HG03039 (cell line): ENCODE results near the gene NNMT.

Experiments
- ATAC-seq: cut with Tn5 transposase; IDR thresholded peaks from one replicate; pipeline ENCODE4 v1.9.1; 2021; ENCODE audit warnings: mild to moderate bottlenecking, moderate library complexity; ENCODE audit not compliant: unreplicated experiment

NNMT gene

GRCh38 chr11:114282488-114282887 lies 13.7 kb upstream of the NNMT start:
- no peak for ATAC-seq

GRCh38 chr11:114283422-114283821 lies 12.8 kb upstream of the NNMT start:
- no peak for ATAC-seq

DNA sequence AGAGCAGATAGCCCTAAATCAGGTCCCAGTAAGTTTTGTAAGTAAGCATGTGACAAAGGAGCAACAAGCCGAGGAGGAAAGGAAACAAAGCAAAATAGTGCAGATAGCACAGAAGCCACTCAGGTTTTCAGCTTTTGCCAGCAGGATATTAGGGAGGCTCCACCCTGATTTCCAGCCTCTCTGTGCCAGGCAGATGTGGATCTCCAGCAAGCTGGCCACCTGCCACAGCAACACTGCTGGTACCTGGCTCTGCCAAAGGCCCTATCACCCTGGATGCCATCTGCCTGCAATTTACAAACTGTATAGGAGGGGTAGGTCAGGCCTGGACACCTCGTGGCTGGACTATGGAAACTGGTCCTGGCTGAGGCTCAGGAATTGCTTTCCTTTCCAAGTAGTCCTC lies 12.2 kb upstream of the NNMT start:
- ATAC-seq: no peak

DNA sequence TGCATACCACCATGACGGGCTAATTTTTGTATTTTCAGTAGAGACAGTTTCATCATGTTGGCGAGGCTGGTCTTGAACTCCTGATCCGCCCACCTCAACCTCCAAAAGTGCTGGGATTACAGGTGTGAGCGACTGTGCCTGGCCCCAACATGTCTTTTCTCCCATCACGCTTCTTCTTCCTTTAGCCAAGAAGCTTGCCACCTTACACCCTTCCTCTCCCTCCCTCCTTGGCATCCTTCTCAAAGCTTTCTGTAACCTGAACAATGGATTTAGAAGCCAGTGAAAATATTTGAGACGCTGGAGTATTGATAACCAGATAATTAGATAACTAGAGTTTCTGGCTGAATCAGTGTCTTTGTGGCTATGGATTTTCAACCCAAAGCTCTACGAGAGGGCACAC lies 11.3 kb upstream of the NNMT start:
- no peak for ATAC-seq

DNA sequence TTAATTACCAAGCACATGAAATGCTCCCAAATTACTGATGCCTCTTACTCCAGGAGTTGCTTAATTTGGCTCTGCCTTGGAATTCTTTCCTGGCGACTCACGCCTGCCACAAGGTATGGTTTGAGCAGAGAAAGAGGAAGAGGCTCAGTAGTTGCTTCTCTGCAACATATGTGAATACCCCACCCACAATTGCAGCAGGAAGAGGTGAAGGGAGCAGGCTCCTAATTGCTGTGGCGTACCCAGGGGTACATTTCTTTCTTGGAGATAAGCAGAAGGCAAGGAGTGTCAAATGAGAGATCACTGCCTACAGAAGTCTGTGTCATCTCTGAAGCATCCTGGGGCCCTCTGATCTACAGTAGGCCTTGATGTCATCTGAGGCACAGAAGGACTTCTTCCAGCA lies 10.6 kb upstream of the NNMT start:
- no peak for ATAC-seq

DNA sequence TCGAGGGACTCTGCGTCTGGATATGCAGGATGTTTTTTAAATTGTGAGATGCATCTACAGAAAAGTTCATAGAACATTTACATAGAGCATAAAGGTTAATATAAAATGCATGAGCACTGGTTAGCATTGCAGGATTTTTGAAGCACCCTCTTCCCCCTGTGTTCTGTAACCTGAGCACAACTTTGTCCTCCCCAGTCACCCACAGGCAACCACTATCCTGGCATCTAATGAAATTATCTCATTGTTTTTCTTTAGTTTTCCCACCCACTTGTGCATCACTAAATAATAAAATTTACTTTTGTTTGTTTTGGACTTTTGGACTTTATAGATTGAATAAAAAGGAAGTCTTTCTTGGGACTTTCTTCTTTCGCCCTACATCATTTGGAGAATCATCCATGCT lies 10.0 kb upstream of the NNMT start:
- ATAC-seq: no peak

DNA sequence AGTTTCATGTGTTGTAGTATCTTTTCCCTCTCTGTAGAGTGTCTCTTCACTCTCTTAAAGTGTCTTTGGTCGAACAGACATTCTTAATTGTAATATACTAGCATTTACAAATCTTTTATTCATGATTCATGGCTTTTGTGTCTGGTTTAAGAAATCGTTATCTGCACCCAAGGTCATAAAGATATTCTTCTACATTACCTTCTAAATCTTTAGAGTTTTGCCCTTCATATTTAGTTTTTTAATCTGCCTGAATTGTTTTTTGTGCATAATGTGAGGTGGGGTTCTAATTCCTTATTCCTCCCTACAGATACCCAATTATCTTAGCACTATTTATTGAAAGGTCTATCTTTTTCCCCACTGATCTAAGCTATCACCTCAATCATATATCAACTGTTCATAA lies 9.0 kb upstream of the NNMT start:
- no peak for ATAC-seq

DNA sequence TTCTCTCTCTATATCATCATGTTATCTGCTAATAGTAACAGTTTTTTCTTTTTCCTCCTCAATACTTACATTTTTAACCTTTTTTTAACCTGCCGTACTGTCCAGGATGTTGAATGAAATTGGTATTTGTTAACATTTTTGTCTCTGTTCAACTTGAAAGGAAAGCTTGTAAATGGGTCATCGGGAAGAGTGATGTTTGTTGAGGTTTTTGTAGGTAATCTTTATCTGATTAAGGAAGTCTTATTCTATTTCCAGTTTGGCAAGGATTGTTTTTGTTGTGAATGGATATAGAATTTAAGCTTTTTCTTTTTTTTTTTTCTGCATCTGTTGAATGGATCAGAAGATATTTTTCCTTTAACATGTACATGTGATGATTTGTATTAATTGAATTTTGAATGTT lies 8.1 kb upstream of the NNMT start:
- ATAC-seq: no peak

DNA sequence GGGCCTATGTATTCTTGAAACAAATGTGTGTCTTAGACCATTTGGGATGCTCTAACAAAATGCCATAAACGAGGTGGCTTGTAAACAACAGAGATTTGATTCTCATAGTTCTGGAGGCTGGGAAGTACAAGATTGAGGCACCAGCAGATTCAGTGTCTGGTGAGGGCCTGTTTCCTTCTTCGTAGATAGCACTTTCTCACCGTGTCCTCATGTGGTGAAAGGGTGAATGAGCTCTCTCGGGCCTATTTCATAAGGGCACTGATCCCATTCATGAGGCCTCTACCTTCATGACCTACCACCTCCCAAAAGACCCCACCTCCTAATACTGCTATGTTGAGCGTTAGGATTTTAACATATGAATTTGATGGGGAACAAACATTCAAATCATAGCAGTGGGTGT lies 6.4 kb upstream of the NNMT start:
- ATAC-seq: no peak

GRCh38 chr11:114290503-114291235 lies 5.5 kb upstream of the NNMT start:
- no peak for ATAC-seq

DNA sequence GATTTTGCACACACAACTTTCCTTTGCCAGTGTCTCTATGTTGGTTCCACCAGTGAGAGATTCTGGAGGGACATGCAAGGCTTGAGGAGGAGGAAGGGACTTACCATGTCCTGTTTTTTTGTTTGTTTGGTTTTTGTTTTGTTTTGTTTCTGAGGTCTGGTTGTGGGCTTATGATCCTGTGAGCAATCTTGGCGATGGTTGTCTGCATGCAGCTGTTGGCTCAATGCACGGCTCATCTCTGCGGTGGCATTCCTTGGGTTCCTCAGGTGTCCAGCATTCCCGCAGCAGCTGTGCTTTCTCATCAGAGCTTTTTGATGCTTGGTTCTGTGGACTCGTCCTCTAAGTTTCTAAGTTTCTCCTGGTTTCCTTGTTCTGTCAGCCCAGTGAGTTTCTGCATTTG lies 4.8 kb upstream of the NNMT start:
- ATAC-seq: no peak

- no peak for ATAC-seq
Observed at GRCh38 chr11:114291842-114292680, 4.1 kb upstream of the NNMT start.

DNA sequence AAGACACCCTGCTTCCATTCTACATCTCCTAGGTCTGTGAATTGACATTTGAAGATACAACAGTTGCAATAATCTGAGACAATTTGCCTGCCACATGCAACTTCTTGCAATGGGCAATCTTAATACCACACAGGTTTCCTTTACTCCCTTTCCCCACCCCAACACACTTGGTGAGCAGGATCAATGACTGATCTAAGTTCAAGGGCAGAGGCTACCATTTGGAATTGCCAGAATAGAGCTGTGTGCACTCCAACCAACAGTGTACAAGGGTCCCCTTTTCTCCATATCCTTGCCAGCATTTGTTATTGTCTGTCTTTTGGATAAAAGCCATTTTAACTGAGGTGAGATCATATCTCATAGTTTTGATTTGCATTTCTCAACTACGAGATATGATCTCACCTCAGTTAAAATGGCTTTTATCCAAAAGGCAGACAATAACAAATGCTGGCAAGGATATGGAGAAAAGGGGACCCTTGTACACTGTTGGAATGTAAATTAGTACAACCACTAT lies 2.9 kb upstream of the NNMT start:
- ATAC-seq: no peak

GRCh38 chr11:114296605-114297372 lies 590 bp downstream of the NNMT start:
- ATAC-seq: no peak

DNA sequence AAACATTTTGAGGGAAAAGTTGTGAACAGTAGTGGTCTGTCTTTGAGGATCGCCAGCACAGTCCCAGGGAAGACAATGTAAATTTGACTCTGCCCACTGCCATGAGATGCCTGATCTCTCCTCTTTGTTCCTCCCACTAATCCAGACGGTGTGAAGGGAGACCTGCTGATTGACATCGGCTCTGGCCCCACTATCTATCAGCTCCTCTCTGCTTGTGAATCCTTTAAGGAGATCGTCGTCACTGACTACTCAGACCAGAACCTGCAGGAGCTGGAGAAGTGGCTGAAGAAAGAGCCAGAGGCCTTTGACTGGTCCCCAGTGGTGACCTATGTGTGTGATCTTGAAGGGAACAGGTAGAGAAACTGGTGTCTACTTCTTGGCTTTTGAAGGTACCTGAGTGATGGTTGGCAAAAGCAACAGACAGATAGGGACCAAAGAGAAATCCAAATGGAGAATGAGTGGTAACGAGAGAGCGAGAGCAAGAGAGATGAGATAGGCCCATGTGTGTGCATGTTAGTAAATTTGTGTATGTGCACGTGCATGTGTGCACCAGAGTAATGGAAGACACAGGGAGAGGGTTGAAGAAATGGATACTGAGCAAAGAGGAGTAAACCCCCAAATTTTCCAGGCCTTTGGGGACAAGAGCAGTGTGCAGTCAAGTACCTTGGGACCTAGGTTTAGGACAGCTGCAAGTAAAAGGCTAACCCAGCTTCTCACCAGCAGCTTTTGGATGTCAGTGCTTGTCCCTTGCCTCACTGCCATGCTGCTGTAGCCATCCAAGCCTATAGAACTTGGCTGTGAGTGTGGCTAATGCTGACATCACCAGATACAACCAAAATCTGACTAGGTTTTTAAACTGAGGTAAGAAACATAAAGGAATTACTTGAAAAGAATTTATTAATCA lies 1.9 kb downstream of the NNMT start:
- ATAC-seq: no peak

- ATAC-seq: no peak
Observed at GRCh38 chr11:114298710-114299109, 2.5 kb downstream of the NNMT start.

- ATAC-seq: no peak
Observed at GRCh38 chr11:114301088-114301487, 4.9 kb downstream of the NNMT start.

GRCh38 chr11:114301927-114302326 lies 5.7 kb downstream of the NNMT start:
- ATAC-seq: no peak

DNA sequence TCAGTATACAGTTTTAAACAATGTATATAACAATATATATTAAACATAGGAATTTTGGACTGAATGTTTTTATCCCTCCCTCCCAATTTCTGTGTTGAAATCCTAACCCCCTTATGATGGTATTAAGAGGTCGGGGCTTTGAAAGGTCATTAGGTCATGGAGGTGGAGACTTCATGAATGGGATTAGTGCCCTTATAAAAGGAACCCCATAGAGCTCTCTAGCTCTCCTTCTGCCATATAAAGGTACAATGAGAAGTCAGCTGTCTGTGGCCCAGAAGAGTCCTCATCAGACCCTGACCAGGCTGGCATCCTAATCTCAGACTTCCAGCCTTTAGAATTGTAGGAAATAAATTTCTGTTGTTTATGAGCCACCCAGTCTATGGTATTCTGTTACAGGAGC lies 6.5 kb downstream of the NNMT start:
- ATAC-seq: no peak

DNA sequence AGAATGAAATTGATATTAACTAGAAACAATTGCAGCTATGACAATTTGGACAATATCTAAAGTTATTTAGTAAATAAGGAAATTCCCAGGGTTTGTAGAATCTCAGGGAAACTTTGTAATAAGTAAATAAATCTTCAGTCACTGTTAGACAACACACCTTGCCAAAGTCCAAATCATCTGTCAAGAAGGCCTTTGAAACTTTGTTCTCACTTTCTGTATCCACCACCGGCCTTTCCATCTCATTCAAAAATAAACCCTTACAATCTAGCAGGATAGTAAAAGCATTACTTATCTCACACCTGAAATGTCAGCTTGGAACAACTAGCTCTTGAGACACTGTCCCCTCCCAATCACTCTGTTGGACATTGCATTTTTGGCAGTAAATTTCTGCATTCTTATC lies 7.9 kb downstream of the NNMT start:
- no peak for ATAC-seq
